GM23338 (cell line): ENCODE results near the gene CCDC93. TPM values are rescaled to one million over a fixed set of nuclear protein-coding genes. Genes with fewer than 3 reads are reported as not detected.

Source experiments
- ATAC-seq: fragments of 200-7000 bp; cut with Tn5 transposase; 3 replicates; pipeline ENCODE4 v1.9.1; 2020
- DNase-seq: peaks from one replicate; pipeline ENCODE4 v3.0.0-alpha.2; 2015; ENCODE audit warnings: low spot score
- H2AFZ ChIP-seq: fragments of 200-600 bp; sonication (generic); 2 replicates; pipeline ENCODE4 v1.8.0; 2016; ENCODE audit warnings: antibody characterized with exemption, mild to moderate bottlenecking, moderate library complexity
- H3F3A ChIP-seq: fragments of 200-600 bp; sonication (generic); replicated peaks from 2 replicates; pipeline ENCODE4 v1.8.0; 2017; ENCODE audit warnings: antibody characterized with exemption, mixed run types, low read depth
- H3K27ac ChIP-seq: fragments of 200-600 bp; sonication (generic); 2 replicates; pipeline ENCODE4 v1.6.1; 2016; ENCODE audit warnings: low read depth
- H3K27me3 ChIP-seq: fragments of 200-600 bp; sonication (generic); 2 replicates; pipeline ENCODE4 v1.8.0; 2016; ENCODE audit warnings: mild to moderate bottlenecking, mixed run types, moderate library complexity; ENCODE audit not compliant: insufficient read depth
- H3K36me3 ChIP-seq: fragments of 200-600 bp; sonication (generic); 2 replicates; pipeline ENCODE4 v1.8.0; 2016; ENCODE audit warnings: mild to moderate bottlenecking; ENCODE audit not compliant: insufficient read depth
- H3K4me1 ChIP-seq: fragments of 200-600 bp; sonication (generic); 2 replicates; pipeline ENCODE4 v1.8.0; 2016; ENCODE audit warnings: mild to moderate bottlenecking, moderate library complexity; ENCODE audit not compliant: insufficient read depth
- H3K4me2 ChIP-seq: fragments of 200-600 bp; sonication (generic); 2 replicates; pipeline ENCODE4 v1.7.1; 2017; ENCODE audit warnings: mixed run types
- H3K4me3 ChIP-seq: fragments of 200-600 bp; sonication (generic); 2 replicates; pipeline ENCODE4 v1.6.1; 2016; ENCODE audit warnings: mixed run types
- H3K79me2 ChIP-seq: fragments of 200-600 bp; sonication (generic); replicated peaks from 2 replicates; pipeline ENCODE4 v1.8.0; 2017; ENCODE audit warnings: mild to moderate bottlenecking; ENCODE audit not compliant: insufficient read depth
- H3K9me2 ChIP-seq: fragments of 200-600 bp; sonication (generic); 2 replicates; pipeline ENCODE4 v1.8.0; 2017; ENCODE audit not compliant: insufficient read depth
- H4K20me1 ChIP-seq: fragments of 200-600 bp; sonication (generic); replicated peaks from 2 replicates; pipeline ENCODE4 v1.8.0; 2017; ENCODE audit warnings: mild to moderate bottlenecking; ENCODE audit not compliant: insufficient read depth
- H3K27ac Mint-ChIP-seq: 2 replicates; pipeline ENCODE4 v1.8.0; 2020; ENCODE audit warnings: inconsistent platforms, mild to moderate bottlenecking, moderate library complexity, mixed read lengths
- H3K27me3 Mint-ChIP-seq: 3 replicates; pipeline ENCODE4 v1.8.0; 2022; ENCODE audit warnings: low read depth, mild to moderate bottlenecking, moderate library complexity, mixed read lengths, inconsistent platforms; ENCODE audit not compliant: insufficient read depth, poor library complexity
- H3K36me3 Mint-ChIP-seq: 3 replicates; pipeline ENCODE4 v1.8.0; 2021; ENCODE audit warnings: low read depth, mild to moderate bottlenecking, inconsistent platforms, moderate library complexity, mixed read lengths
- H3K4me1 Mint-ChIP-seq: 3 replicates; pipeline ENCODE4 v1.8.0; 2020; ENCODE audit warnings: mild to moderate bottlenecking, inconsistent platforms, mixed read lengths
- H3K4me3 Mint-ChIP-seq: 3 replicates; pipeline ENCODE4 v1.8.0; 2021; ENCODE audit warnings: moderate library complexity, mild to moderate bottlenecking, inconsistent platforms, mixed read lengths
- H3K9me3 Mint-ChIP-seq: 3 replicates; pipeline ENCODE4 v1.8.0; 2020; ENCODE audit warnings: moderate library complexity, mild to moderate bottlenecking, inconsistent platforms, mixed read lengths
- CREB1 ChIP-seq: fragments of 250-450 bp; sonication (Bioruptor Pico); IDR thresholded peaks from 2 replicates; pipeline ENCODE4 v1.5.0; 2020; ENCODE audit warnings: low read depth, mild to moderate bottlenecking, moderate library complexity
- EZH2 ChIP-seq: fragments of 200-600 bp; sonication (generic); IDR thresholded peaks from one replicate; pipeline ENCODE4 v1.8.0; 2017; ENCODE audit warnings: antibody characterized with exemption, mild to moderate bottlenecking, low read depth; ENCODE audit not compliant: unreplicated experiment
- EZH2phosphoT487 ChIP-seq: fragments of 200-600 bp; sonication (generic); IDR thresholded peaks from one replicate; pipeline ENCODE4 v1.8.1; 2018; ENCODE audit warnings: antibody characterized with exemption; ENCODE audit not compliant: unreplicated experiment
- JUNB ChIP-seq: IDR thresholded peaks from one replicate; pipeline ENCODE4 v1.6.1; 2016; ENCODE audit warnings: antibody characterized with exemption; ENCODE audit not compliant: unreplicated experiment
- POLR2AphosphoS5 ChIP-seq: IDR thresholded peaks from 2 replicates; pipeline ENCODE4 v1.6.1; 2016; ENCODE audit warnings: antibody characterized with exemption, low read depth
- STAT1 ChIP-seq: IDR thresholded peaks from one replicate; pipeline ENCODE4 v1.6.1; 2016; ENCODE audit warnings: antibody characterized with exemption; ENCODE audit not compliant: unreplicated experiment
- polyA plus RNA-seq: library from polyadenylated mRNA; unstranded; fragments of >200 nt; fragmentation: Nextera tagmentation; extraction: Ambion mirVana; gene quantifications from 2 replicates; pipeline ENCODE4 v1.2.1, GENCODE V29; 2016
- total RNA-seq: library from RNA; depleted of rRNA; stranded (reverse); fragments of >200 nt; shearing (Covaris generic); gene quantifications from 2 replicates; pipeline ENCODE4 v1.2.3, GENCODE V29; 2014
- TF ChIP-seq, protein P1 (sequence below): IDR thresholded peaks from 2 replicates; pipeline ENCODE4 v1.6.1; 2016; ENCODE audit warnings: antibody characterized with exemption

The CCDC93 gene
- total and polyA plus RNA-seq, 2 experiments from 2014 or later, result 13.1 to 16.8 TPM

DNA sequence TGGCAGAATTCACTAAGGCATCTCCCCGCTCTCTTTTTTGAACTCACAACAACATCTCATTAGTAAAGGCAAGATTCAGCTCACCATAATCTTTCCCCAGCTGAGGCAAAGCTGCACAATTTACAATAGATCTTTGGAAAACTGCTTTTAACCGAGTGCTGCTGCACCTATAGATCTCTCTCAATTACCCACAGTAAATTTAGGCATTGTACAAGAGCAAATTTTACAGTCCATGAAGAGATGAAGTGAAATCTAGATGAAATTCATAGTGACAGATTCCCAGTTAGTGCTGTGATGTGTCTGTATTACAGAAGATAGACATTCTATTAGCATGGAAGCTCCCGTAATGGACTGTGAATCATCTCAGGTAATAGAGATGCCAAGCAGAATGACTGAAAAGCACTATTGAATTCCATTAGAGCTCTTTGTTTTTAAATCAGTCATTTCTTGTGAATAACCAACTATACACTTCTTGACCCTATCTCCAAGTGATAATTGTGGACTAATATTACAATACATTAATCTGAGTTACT is 38.0 kb upstream of the CCDC93 start:
- Histone ChIP-seq H3K27me3 (no peaks in the 10 kb centered on the region), H3K79me2 (no peaks in the 10 kb centered on the region), H4K20me1 (no peaks in the 10 kb centered on the region), H3K4me3 (no peak overlapping the region), H3K27ac (no peak overlapping the region), H3F3A (no peaks in the 10 kb centered on the region), H3K9me2 (no peaks in the 10 kb centered on the region), H3K36me3 (no peaks in the 10 kb centered on the region), H2AFZ (no peak overlapping the region), H3K4me2 (no peak overlapping the region), H3K4me1 (no peaks in the 10 kb centered on the region; the same call in 1 of the 2 replicates)
- ATAC-seq, result no peak
- Mint-ChIP-seq H3K4me1 (peaks cover 8% of the 10 kb centered on the region; the same call in 2 of the 3 replicates), H3K27ac (no peak overlapping the region), H3K4me3 (no peak overlapping the region), H3K36me3 (no peaks in the 10 kb centered on the region), H3K9me3 (no peaks in the 10 kb centered on the region), H3K27me3 (no peaks in the 10 kb centered on the region)
- TF ChIP-seq CREB1 (CRISPR knock-in tag) (no peak), STAT1 (no peak), EZH2phosphoT487 (no peak)
- TF ChIP-seq, protein P1, sequence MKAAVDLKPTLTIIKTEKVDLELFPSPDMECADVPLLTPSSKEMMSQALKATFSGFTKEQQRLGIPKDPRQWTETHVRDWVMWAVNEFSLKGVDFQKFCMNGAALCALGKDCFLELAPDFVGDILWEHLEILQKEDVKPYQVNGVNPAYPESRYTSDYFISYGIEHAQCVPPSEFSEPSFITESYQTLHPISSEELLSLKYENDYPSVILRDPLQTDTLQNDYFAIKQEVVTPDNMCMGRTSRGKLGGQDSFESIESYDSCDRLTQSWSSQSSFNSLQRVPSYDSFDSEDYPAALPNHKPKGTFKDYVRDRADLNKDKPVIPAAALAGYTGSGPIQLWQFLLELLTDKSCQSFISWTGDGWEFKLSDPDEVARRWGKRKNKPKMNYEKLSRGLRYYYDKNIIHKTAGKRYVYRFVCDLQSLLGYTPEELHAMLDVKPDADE, result no peak
- DNase-seq, result no peak

DNA sequence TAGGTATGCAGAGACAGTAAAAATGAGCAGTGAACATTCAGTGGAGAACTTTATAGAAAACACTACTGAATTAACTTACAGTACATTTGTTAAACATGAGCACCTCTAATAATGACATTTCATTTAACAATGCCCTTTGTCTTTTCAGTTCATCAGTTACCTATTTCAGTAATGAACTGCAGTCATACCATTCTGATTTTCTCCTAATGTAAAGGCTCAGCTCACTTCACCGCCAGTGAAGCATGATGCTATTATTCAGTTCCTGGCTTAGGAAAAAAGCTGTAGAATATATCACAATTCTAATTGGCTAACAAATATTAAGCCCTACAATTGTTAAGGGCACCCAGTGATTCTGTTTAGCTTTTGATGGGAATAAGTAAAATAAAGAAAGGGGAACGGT is 37.1 kb upstream of the CCDC93 start:
- Mint-ChIP-seq H3K27ac (no peak overlapping the region), H3K27me3 (no peaks in the 10 kb centered on the region), H3K4me3 (no peak overlapping the region), H3K9me3 (no peaks in the 10 kb centered on the region), H3K4me1 (peaks cover 8% of the 10 kb centered on the region; the same call in 2 of the 3 replicates), H3K36me3 (no peaks in the 10 kb centered on the region)
- Histone ChIP-seq H3F3A (no peaks in the 10 kb centered on the region), H3K79me2 (no peaks in the 10 kb centered on the region), H3K27ac (no peak overlapping the region), H3K27me3 (no peaks in the 10 kb centered on the region), H3K4me1 (no peaks in the 10 kb centered on the region; the same call in 1 of the 2 replicates), H3K36me3 (no peaks in the 10 kb centered on the region), H4K20me1 (no peaks in the 10 kb centered on the region), H3K4me2 (no peak overlapping the region), H3K4me3 (no peak overlapping the region), H2AFZ (no peak overlapping the region), H3K9me2 (no peaks in the 10 kb centered on the region)
- TF ChIP-seq CREB1 (CRISPR knock-in tag) (no peak), EZH2phosphoT487 (no peak), POLR2AphosphoS5 (no peak), STAT1 (no peak), JUNB (no peak), EZH2 (no peak)
- TF ChIP-seq, protein P1, result no peak
- ATAC-seq, result no peak
- DNase-seq, result no peak

DNA sequence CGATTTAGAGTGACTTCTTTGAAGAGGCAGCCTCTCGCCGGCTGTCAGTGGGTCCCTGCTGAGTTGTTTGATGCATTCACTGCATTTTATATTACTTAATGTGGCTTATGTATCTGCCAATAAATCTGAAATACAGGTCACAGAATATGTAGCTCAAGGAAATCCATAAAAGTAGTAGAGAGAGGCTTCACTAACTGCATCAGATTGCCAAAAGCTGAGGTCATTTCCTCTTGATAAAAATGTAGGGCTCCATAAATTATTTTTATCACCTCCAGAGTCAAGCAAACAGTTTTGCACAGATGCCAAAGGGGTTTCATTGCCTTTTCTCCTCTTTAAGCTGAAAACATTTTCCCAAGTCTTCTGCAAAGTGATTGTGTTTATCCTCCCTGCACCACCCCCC is 36.5 kb upstream of the CCDC93 start:
- Mint-ChIP-seq H3K27ac (no peak overlapping the region), H3K4me1 (peaks cover 8% of the 10 kb centered on the region; the same call in 2 of the 3 replicates), H3K36me3 (no peaks in the 10 kb centered on the region), H3K27me3 (no peaks in the 10 kb centered on the region), H3K4me3 (no peak overlapping the region), H3K9me3 (no peaks in the 10 kb centered on the region)
- Histone ChIP-seq H2AFZ (no peak overlapping the region), H3K4me1 (no peaks in the 10 kb centered on the region; the same call in 1 of the 2 replicates), H3K4me2 (no peak overlapping the region), H3K36me3 (no peaks in the 10 kb centered on the region), H3F3A (no peaks in the 10 kb centered on the region), H3K27me3 (no peaks in the 10 kb centered on the region), H3K9me2 (no peaks in the 10 kb centered on the region), H3K4me3 (no peak overlapping the region), H3K27ac (no peak overlapping the region), H3K79me2 (no peaks in the 10 kb centered on the region), H4K20me1 (no peaks in the 10 kb centered on the region)
- ATAC-seq (no peak), DNase-seq (no peak)
- TF ChIP-seq, protein P1, result no peak
- TF ChIP-seq EZH2phosphoT487 (no peak), EZH2 (no peak)
